Measurements from ENCODE around the gene PTH1R.
A peak's percentile ranks its signal among the peaks of the same experiment; 100 is the strongest.

The PTH1R gene

DNA sequence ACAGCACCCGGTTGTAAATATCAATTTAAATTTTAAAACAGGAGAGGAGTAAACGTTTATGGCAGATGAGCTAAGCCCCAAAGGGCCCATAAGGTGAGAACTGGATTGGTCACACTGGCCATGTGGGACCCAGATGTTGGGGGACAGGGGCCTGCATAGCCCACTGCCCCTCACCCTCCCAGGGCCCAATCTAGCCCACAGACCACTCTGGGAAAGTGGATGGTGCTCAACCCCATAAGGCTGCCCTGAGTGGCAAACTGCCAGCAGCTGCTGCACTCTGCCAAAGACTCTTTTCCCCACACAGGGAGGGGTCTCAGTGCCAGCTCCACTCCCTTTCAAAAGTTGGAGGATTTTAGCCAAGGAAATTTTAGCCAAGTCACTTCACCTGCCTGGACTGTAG lies 56.6 kb downstream of the PTH1R start:
- DNase-seq = no peak

- DNase-seq = no peak
Observed at GRCh38 chr3:46934498-46935167, 57.1 kb downstream of the PTH1R start.

GRCh38 chr3:46935168-46935858 lies 57.8 kb downstream of the PTH1R start:
- peak; percentile 56 to 57 for DNase-seq

DNA sequence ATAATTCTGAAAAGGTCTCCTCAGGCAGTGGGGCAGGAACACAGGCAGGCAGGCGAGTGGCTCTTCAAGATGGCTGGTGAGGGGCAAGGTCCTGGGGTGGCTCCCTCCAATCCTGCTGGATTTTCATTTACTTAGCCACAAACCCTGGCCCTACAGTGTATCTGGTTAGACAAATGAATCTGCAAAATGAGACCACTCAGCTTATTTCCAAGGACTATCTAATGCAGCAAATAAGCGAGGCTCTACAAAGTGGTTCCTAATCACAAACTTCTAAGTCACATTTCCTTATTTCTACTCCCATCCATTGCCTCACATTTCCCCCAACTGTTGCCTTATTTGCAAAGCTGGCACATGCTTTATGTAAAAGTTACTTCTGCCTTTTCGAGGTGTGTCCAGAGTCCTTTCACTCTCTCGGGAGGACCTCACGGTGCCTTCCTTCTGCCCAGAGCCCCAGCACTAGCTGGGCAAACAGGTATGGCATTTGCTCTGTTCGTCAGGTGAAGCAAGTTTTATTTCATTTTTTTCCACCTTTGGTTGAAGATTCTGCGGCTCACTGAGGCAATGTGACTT lies 58.6 kb downstream of the PTH1R start:
- peak; percentile 30 to 47 for DNase-seq

DNA sequence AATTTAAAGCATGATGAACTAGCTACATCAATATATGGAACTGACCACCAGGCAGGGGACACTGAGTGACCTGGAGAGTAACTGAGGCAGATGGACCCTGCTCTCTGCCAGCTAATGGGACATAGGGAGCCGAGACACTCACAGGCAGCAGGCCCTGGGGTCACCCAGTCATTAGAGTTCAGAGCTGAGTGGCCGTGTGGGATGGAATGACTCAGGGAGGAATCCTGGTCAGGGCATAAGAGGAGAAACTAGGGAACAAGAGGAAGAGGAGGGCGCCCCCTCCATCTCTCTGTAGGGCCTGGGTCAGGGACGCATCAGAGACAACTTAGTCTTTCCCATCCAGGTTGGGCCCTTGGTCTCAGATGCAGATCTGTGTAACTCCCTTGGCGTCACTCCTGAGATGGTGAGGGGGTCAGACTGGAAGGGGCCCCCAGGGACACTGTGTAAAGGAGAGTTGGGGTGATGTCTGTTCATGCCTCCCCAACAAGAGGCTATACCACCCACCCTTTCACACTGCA lies 59.3 kb downstream of the PTH1R start:
- no peak for DNase-seq

- DNase-seq = no peak
Observed at GRCh38 chr3:46938118-46938517, 60.6 kb downstream of the PTH1R start.

DNA sequence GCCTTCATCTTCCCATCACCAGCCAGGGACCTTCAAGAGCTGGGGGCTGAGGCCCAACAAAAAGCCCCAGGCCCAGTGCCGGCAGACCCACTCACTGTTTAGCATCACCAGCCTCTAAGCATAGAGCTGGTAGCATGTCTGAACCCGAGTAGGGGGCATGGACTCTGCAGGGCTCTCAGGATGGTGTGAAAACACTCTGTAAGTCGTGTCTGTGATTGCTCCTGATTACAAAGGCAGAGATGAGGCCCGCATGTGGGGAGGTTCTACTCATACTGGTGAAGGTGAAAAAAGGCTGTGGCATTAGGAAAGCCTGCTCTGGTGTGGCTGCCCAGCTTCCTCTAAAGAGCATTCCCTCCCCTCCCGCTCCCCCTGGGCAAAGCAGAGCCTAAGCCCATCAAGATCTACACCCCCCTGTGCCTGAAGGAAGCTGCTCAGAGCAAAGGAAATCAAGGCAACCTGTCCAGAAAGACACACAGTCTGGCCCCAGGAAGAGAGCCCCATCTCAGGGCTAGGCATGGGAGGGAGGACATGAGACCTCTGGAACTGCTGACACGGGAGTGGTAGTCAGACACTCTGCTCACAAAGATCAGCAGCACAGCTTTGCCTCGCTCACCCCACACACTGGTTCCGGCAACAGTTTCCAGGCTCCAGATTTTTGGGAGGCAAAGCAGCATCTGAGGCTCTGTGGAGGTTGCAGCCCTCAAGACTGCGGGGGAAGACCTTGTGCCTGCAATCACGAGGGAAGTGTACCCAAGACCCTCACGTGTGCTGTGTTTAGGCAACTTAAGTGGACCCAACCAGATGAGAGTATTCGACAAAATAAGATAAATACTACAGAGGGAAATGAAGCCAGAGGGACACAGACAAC lies 62.3 kb downstream of the PTH1R start:
- no peak for DNase-seq

GRCh38 chr3:46942076-46942475 lies 64.6 kb downstream of the PTH1R start:
- no peak for DNase-seq

GRCh38 chr3:46942481-46943236 lies 65.1 kb downstream of the PTH1R start:
- DNase-seq = no peak

GRCh38 chr3:46943237-46944187 lies 66.0 kb downstream of the PTH1R start:
- no peak for DNase-seq

GRCh38 chr3:46944191-46944590 lies 66.7 kb downstream of the PTH1R start:
- no peak for DNase-seq

DNA sequence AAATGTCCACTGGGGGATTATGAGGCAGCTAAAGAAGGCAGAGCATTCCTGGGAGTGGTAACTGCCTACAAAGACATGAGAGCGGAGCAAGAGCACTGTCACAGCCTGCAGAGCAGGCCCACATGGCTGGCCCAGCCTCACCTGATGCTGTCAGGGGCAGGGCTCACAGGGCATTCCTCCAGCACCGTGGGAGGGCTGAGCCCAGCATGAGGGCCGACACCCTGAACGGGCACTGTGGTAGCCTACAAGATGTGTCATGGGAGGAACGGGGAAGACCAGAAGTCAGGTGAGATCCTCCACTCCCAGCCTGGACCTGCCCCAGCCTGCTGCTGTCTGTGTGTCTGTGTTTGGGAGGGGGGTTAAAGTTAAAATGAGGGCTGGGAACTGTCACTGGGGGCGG lies 68.9 kb downstream of the PTH1R start:
- no peak for DNase-seq

- DNase-seq = no peak
Observed at GRCh38 chr3:46946856-46947545, 69.5 kb downstream of the PTH1R start.

GRCh38 chr3:46947546-46947901 lies 70.0 kb downstream of the PTH1R start:
- DNase-seq = no peak

- DNase-seq = peak; percentile 36 to 58
Observed at GRCh38 chr3:46947981-46948791, 70.7 kb downstream of the PTH1R start.

GRCh38 chr3:46948830-46949671 lies 71.5 kb downstream of the PTH1R start:
- DNase-seq = no peak

GRCh38 chr3:46950177-46950576 lies 72.7 kb downstream of the PTH1R start:
- no peak for DNase-seq

- no peak for DNase-seq
Observed at GRCh38 chr3:46950650-46951241, 73.2 kb downstream of the PTH1R start.

Measured in Kasumi-1 (cell line).